ENCODE measurements around the gene C10orf90. TPM values are rescaled to one million over a fixed set of nuclear protein-coding genes. Genes with fewer than 3 reads are reported as not detected.

Gene C10orf90
- total RNA-seq, 4 donors from 2014 or later, result 0.06 TPM; not detected in 3

GRCh38 chr10:126658928-126659327 is 11.6 kb downstream of the C10orf90 start:
- TF ChIP-seq CTCF (IDR thresholded peaks at IDR 0.05) (no peak), EP300 (IDR thresholded peaks at IDR 0.05) (no peak), POLR2AphosphoS5 (IDR thresholded peaks at IDR 0.05) (no peak), POLR2A (IDR thresholded peaks at IDR 0.05; ENCODE audit: low read depth) (no peak)
- Histone ChIP-seq H3K4me1 (peaks cover 0 to 8% (median 0%) of the 10 kb centered on the region in 4 donors), H3K27ac (replicated peaks in 1 of 4) (no peak overlapping the region), H3K9me3 (no peaks in the 10 kb centered on the region), H3K4me3 (no peak overlapping the region), H3K27me3 (no peaks in the 10 kb centered on the region), H3K36me3 (no peaks in the 10 kb centered on the region)
- 92% methylated on average over 4 of the region's 4 CpGs for WGBS
- intact Hi-C loops (cut with DNase I), result no loop called here
- DNase-seq (ENCODE audit: extremely low spot score), result no peak

- no peak for TF ChIP-seq CTCF (IDR thresholded peaks at IDR 0.05)
- no peak for TF ChIP-seq POLR2AphosphoS5 (IDR thresholded peaks at IDR 0.05)
- no peak for TF ChIP-seq POLR2A (IDR thresholded peaks at IDR 0.05; ENCODE audit: low read depth)
- no peak for TF ChIP-seq EP300 (IDR thresholded peaks at IDR 0.05)
- no peaks in the 10 kb centered on the region for H3K36me3 ChIP-seq
- no peak for DNase-seq (ENCODE audit: extremely low spot score)
- H3K4me3 ChIP-seq, result no peak overlapping the region
- no peak overlapping the region for H3K27ac ChIP-seq (replicated peaks in 1 of 4)
- H3K9me3 ChIP-seq, result no peaks in the 10 kb centered on the region
- H3K4me1 ChIP-seq, result no peaks in the 10 kb centered on the region
- intact Hi-C loops (cut with DNase I), result no loop called here
- no peaks in the 10 kb centered on the region for H3K27me3 ChIP-seq
- 61% methylated on average over 2 of the region's 2 CpGs for WGBS
Measured at GRCh38 chr10:126654579-126654978, 15.9 kb downstream of the C10orf90 start.

- Histone ChIP-seq H3K9me3 (no peaks in the 10 kb centered on the region), H3K36me3 (no peaks in the 10 kb centered on the region), H3K4me1 (no peaks in the 10 kb centered on the region), H3K27ac (replicated peaks in 1 of 4) (no peak overlapping the region), H3K27me3 (no peaks in the 10 kb centered on the region), H3K4me3 (no peak overlapping the region)
- intact Hi-C loops (cut with DNase I), result no loop called here
- no peak for DNase-seq (ENCODE audit: extremely low spot score)
- WGBS, result 65% methylated on average over 3 of the region's 3 CpGs
- TF ChIP-seq EP300 (IDR thresholded peaks at IDR 0.05) (no peak), CTCF (IDR thresholded peaks at IDR 0.05) (no peak), POLR2AphosphoS5 (IDR thresholded peaks at IDR 0.05) (no peak), POLR2A (IDR thresholded peaks at IDR 0.05; ENCODE audit: low read depth) (no peak)
Measured at GRCh38 chr10:126651467-126651866, 19.0 kb downstream of the C10orf90 start.

GRCh38 chr10:126650161-126650560 is 20.3 kb downstream of the C10orf90 start:
- Histone ChIP-seq H3K4me1 (no peaks in the 10 kb centered on the region), H3K36me3 (no peaks in the 10 kb centered on the region), H3K27me3 (no peaks in the 10 kb centered on the region), H3K9me3 (no peaks in the 10 kb centered on the region), H3K27ac (replicated peaks in 1 of 4) (no peak overlapping the region), H3K4me3 (no peak overlapping the region)
- no peak for DNase-seq (ENCODE audit: extremely low spot score)
- 85% methylated on average over 7 of the region's 7 CpGs for WGBS
- TF ChIP-seq CTCF (IDR thresholded peaks at IDR 0.05) (no peak), POLR2AphosphoS5 (IDR thresholded peaks at IDR 0.05) (no peak)
- intact Hi-C loops (cut with DNase I), result no loop called here

GRCh38 chr10:126647116-126647515 is 23.4 kb downstream of the C10orf90 start:
- no peak for DNase-seq (ENCODE audit: extremely low spot score)
- WGBS, result 78% methylated on average over 5 of the region's 5 CpGs
- Histone ChIP-seq H3K27ac (replicated peaks in 1 of 4) (no peak overlapping the region), H3K9me3 (no peaks in the 10 kb centered on the region), H3K4me1 (no peaks in the 10 kb centered on the region), H3K4me3 (no peak overlapping the region), H3K36me3 (no peaks in the 10 kb centered on the region), H3K27me3 (no peaks in the 10 kb centered on the region)
- intact Hi-C loops (cut with DNase I), result no loop called here
- TF ChIP-seq EP300 (IDR thresholded peaks at IDR 0.05) (no peak), POLR2AphosphoS5 (IDR thresholded peaks at IDR 0.05) (no peak), CTCF (IDR thresholded peaks at IDR 0.05) (no peak), POLR2A (IDR thresholded peaks at IDR 0.05; ENCODE audit: low read depth) (no peak)
